ENCODE results near the gene GABRR3.

- no peak for TF ChIP-seq CTCF (IDR thresholded peaks at IDR 0.05; ENCODE audit: insufficient read depth, low read length)
- no peak for TF ChIP-seq POLR2AphosphoS5 (IDR thresholded peaks at IDR 0.05; ENCODE audit: low read depth)
- TF ChIP-seq REST (IDR thresholded peaks at IDR 0.05; ENCODE audit: insufficient replicate concordance, low read depth): no peak
- TF ChIP-seq SPI1 (IDR thresholded peaks at IDR 0.05; ENCODE audit: borderline replicate concordance, low read depth): no peak
Observed at GRCh38 chr3:97942801-97943546, 92.1 kb downstream of the GABRR3 start.

Measured in HL-60 (cell line).